SU-DHL-6 (cell line): ENCODE measurements around the gene TNPO2.

Experiments
- H2AFZ ChIP-seq: fragments of 200-600 bp; sonication (generic); 2 replicates; pipeline ENCODE4 v1.6.1; 2014; ENCODE audit warnings: low read depth, mild to moderate bottlenecking, moderate library complexity, mixed read lengths, antibody characterized with exemption, low read length; ENCODE audit not compliant: severe bottlenecking
- H3F3A ChIP-seq: fragments of 200-600 bp; shearing (Covaris generic); 2 replicates; pipeline ENCODE4 v1.6.0; 2016; ENCODE audit warnings: antibody characterized with exemption, mild to moderate bottlenecking; ENCODE audit not compliant: insufficient read depth
- H3K27ac ChIP-seq: fragments of 200-600 bp; sonication (generic); 2 replicates; pipeline ENCODE4 v1.5.1; 2016; ENCODE audit warnings: low read depth, mild to moderate bottlenecking, low read length, moderate library complexity, mixed read lengths
- H3K27me3 ChIP-seq: fragments of 200-600 bp; sonication (generic), shearing (Covaris generic); 2 replicates; pipeline ENCODE4 v1.6.0; 2014; ENCODE audit warnings: mild to moderate bottlenecking, low read length
- H3K36me3 ChIP-seq: fragments of 200-600 bp; sonication (generic); 2 replicates; pipeline ENCODE4 v1.6.1; 2014; ENCODE audit warnings: mild to moderate bottlenecking, low read length, mixed read lengths
- H3K4me2 ChIP-seq: fragments of 300-600, 200-600 bp; shearing (Covaris generic), sonication (generic); 2 replicates; pipeline ENCODE4 v1.6.0; 2014; ENCODE audit warnings: low read length, low read depth, mild to moderate bottlenecking; ENCODE audit not compliant: poor library complexity, severe bottlenecking
- H3K4me3 ChIP-seq: fragments of 200-600 bp; sonication (generic); 2 replicates; pipeline ENCODE4 v1.5.1; 2014; ENCODE audit warnings: antibody characterized with exemption, low read length, mild to moderate bottlenecking, mixed read lengths; ENCODE audit not compliant: insufficient read depth, poor library complexity, severe bottlenecking
- H3K79me2 ChIP-seq: fragments of 200-600 bp; sonication (generic); 2 replicates; pipeline ENCODE4 v1.6.1; 2014; ENCODE audit warnings: mild to moderate bottlenecking, low read length, moderate library complexity; ENCODE audit not compliant: insufficient read depth
- H3K9ac ChIP-seq: fragments of 200-600 bp; sonication (generic); 2 replicates; pipeline ENCODE4 v1.7.0; 2014; ENCODE audit warnings: mild to moderate bottlenecking, low read length
- H3K9me2 ChIP-seq: fragments of 200-600 bp; sonication (generic); replicated peaks from 2 replicates; pipeline ENCODE4 v1.6.1; 2014; ENCODE audit warnings: low read length; ENCODE audit not compliant: insufficient read depth
- H3K9me3 ChIP-seq: fragments of 200-600 bp; sonication (generic); 2 replicates; pipeline ENCODE4 v1.6.1; 2014; ENCODE audit warnings: low read length, mixed read lengths; ENCODE audit not compliant: insufficient read depth
- H4K20me1 ChIP-seq: fragments of 200-600 bp; sonication (generic); 2 replicates; pipeline ENCODE4 v1.6.1; 2014; ENCODE audit warnings: low read depth, mild to moderate bottlenecking, antibody characterized with exemption, low read length, moderate library complexity, mixed read lengths
- CTCF ChIP-seq: fragments of 200-600 bp; sonication (generic); IDR thresholded peaks from one replicate; pipeline ENCODE4 v1.5.1; 2017; ENCODE audit warnings: antibody characterized with exemption, mild to moderate bottlenecking, low read length, moderate library complexity; ENCODE audit not compliant: insufficient read depth, poor library complexity, severe bottlenecking
- EZH2phosphoT487 ChIP-seq: fragments of 200-600 bp; sonication (generic), shearing (Covaris generic); conservative IDR thresholded peaks from 2 replicates; pipeline ENCODE4 v1.6.1; 2018; ENCODE audit warnings: mild to moderate bottlenecking, antibody characterized with exemption, low read length, moderate library complexity, mixed read lengths

TNPO2 gene

GRCh38 chr19:12711187-12711586 is 12.5 kb downstream of the TNPO2 start:
- no peak overlapping the region for H2AFZ ChIP-seq
- no peaks in the 10 kb centered on the region for H3F3A ChIP-seq
- H3K36me3 ChIP-seq = peaks cover 14% of the 10 kb centered on the region; the same call in 1 of the 2 replicates

GRCh38 chr19:12708641-12709040 is 15.1 kb downstream of the TNPO2 start:
- TF ChIP-seq EZH2phosphoT487 = no peak
- TF ChIP-seq CTCF = no peak
- H3K4me2 ChIP-seq = no peak overlapping the region
- no peaks in the 10 kb centered on the region for H3K27me3 ChIP-seq
- peaks cover 4% of the 10 kb centered on the region; the same call in 1 of the 2 replicates for H3F3A ChIP-seq
- no peaks in the 10 kb centered on the region for H3K9me3 ChIP-seq
- H3K9ac ChIP-seq = no peak overlapping the region
- no peak overlapping the region for H3K4me3 ChIP-seq
- no peak overlapping the region for H3K27ac ChIP-seq
- H3K36me3 ChIP-seq = peaks cover 15% of the 10 kb centered on the region; the same call in 1 of the 2 replicates
- H3K79me2 ChIP-seq = peaks cover 3% of the 10 kb centered on the region; the same call in 1 of the 2 replicates
- H2AFZ ChIP-seq = no peak overlapping the region
- H4K20me1 ChIP-seq = no peaks in the 10 kb centered on the region
- H3K9me2 ChIP-seq = no peaks in the 10 kb centered on the region

More at GRCh38 chr19:12711187-12711586, 12.5 kb downstream of the TNPO2 start:
- Histone ChIP-seq H3K9me3 (no peaks in the 10 kb centered on the region), H3K9me2 (no peaks in the 10 kb centered on the region), H3K4me3 (no peak overlapping the region), H3K9ac (no peak overlapping the region), H4K20me1 (no peaks in the 10 kb centered on the region), H3K27me3 (no peaks in the 10 kb centered on the region), H3K4me2 (no peak overlapping the region), H3K79me2 (peaks cover 8% of the 10 kb centered on the region; the same call in 1 of the 2 replicates), H3K27ac (no peak overlapping the region)
- TF ChIP-seq CTCF (no peak), EZH2phosphoT487 (no peak)

DNA sequence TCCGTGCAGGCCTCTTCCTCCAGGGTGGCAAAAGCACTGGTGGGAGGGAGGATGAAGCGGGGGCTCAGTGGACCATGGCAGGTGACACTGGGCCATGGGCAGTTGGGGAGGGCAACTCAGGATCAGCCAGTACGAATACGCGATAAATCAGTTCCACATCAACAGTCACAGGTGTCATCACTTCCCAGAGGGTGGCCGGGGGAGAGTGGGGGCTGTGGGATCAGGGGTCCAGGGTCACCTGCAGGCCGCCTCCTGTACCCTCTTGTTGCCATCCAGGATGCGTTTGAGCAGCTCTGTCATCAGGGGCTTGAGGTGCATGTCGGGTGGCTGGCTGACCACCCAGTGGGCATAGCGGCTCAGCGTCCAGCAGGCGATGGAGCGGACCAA is 17.4 kb downstream of the TNPO2 start:
- H3K9me2 ChIP-seq = no peaks in the 10 kb centered on the region
- H3K4me2 ChIP-seq = no peak overlapping the region
- no peak overlapping the region for H3K27ac ChIP-seq
- no peak overlapping the region for H3K4me3 ChIP-seq
- TF ChIP-seq CTCF (no peak), EZH2phosphoT487 (no peak)
- peaks cover 15% of the 10 kb centered on the region; the same call in 1 of the 2 replicates for H3K36me3 ChIP-seq
- H3K9me3 ChIP-seq = no peaks in the 10 kb centered on the region
- peaks cover 3% of the 10 kb centered on the region; the same call in 1 of the 2 replicates for H3K79me2 ChIP-seq
- H3K27me3 ChIP-seq = no peaks in the 10 kb centered on the region
- H3K9ac ChIP-seq = no peak overlapping the region
- no peaks in the 10 kb centered on the region for H4K20me1 ChIP-seq
- H2AFZ ChIP-seq = no peak overlapping the region
- peaks cover 4% of the 10 kb centered on the region; the same call in 1 of the 2 replicates for H3F3A ChIP-seq
